ENCODE results near the gene RBM10.

Gene RBM10

GRCh38 chrX:47170861-47171692 lies 26.1 kb downstream of the RBM10 start:
- Histone ChIP-seq H3K27me3 (ENCODE audit: control insufficient read depth, insufficient read depth, low read length) (peaks cover 6% of the 10 kb centered on the region), H3K4me1 (ENCODE audit: control insufficient read depth, insufficient read depth, low read length) (no peaks in the 10 kb centered on the region), H3K9me3 (replicated peaks; ENCODE audit: low read length) (no peaks in the 10 kb centered on the region), H3K4me3 (ENCODE audit: low read length) (no peak overlapping the region), H3K9ac (ENCODE audit: low read depth, low read length) (no peak overlapping the region), H3K36me3 (ENCODE audit: insufficient read depth, low read length) (peaks cover 26% of the 10 kb centered on the region), H3K4me2 (ENCODE audit: low read length) (no peak overlapping the region)

DNA sequence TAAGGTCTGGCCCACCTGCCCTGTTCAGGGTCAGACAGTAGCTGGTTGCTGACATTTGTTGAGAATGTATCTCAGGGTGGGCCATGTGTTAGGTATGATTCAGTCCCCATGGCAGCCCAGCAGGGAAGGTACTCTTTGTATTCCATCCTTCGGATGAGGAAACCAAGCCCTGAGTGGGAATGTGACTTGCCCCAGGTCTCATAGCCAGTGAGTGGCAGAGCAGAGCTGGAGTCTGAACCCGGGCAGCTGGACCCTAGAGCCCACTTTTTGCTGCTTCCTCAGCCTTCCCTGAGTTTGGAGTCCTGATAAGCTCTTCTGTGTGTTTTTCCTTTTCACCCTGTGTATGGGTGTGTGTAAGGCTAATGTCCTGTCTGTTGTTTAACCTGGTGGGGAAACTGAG lies 27.0 kb downstream of the RBM10 start:
- Histone ChIP-seq H3K9me3 (replicated peaks; ENCODE audit: low read length) (no peaks in the 10 kb centered on the region), H3K4me1 (ENCODE audit: control insufficient read depth, insufficient read depth, low read length) (no peaks in the 10 kb centered on the region), H3K36me3 (ENCODE audit: insufficient read depth, low read length) (peaks cover 31% of the 10 kb centered on the region), H3K4me3 (ENCODE audit: low read length) (no peak overlapping the region), H3K27me3 (ENCODE audit: control insufficient read depth, insufficient read depth, low read length) (peaks cover 6% of the 10 kb centered on the region), H3K9ac (ENCODE audit: low read depth, low read length) (no peak overlapping the region), H3K4me2 (ENCODE audit: low read length) (no peak overlapping the region)

DNA sequence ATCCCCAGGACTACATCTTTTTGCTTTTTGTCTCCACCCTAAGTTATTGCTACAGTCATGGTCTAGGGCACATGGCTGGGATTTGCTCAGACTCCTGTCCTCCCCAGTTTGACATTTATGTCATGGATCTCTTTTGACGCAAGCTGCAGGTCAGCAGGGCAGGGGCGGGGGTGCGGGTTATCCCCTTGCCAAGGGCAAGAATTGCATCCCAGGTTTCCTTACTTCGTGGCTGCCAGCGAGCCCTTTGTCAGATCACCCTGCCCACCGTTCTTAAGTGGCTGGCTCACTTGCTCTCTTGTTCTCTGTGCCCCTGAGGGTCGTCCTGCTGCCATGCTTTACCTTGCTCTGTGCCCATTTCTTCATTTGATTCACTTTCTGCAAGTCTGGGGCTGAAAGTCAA lies 27.5 kb downstream of the RBM10 start:
- Histone ChIP-seq H3K27me3 (ENCODE audit: control insufficient read depth, insufficient read depth, low read length) (peaks cover 6% of the 10 kb centered on the region), H3K4me2 (ENCODE audit: low read length) (no peak overlapping the region), H3K9me3 (replicated peaks; ENCODE audit: low read length) (no peaks in the 10 kb centered on the region), H3K36me3 (ENCODE audit: insufficient read depth, low read length) (peaks cover 31% of the 10 kb centered on the region), H3K4me1 (ENCODE audit: control insufficient read depth, insufficient read depth, low read length) (no peaks in the 10 kb centered on the region), H3K9ac (ENCODE audit: low read depth, low read length) (no peak overlapping the region), H3K4me3 (ENCODE audit: low read length) (no peak overlapping the region)

DNA sequence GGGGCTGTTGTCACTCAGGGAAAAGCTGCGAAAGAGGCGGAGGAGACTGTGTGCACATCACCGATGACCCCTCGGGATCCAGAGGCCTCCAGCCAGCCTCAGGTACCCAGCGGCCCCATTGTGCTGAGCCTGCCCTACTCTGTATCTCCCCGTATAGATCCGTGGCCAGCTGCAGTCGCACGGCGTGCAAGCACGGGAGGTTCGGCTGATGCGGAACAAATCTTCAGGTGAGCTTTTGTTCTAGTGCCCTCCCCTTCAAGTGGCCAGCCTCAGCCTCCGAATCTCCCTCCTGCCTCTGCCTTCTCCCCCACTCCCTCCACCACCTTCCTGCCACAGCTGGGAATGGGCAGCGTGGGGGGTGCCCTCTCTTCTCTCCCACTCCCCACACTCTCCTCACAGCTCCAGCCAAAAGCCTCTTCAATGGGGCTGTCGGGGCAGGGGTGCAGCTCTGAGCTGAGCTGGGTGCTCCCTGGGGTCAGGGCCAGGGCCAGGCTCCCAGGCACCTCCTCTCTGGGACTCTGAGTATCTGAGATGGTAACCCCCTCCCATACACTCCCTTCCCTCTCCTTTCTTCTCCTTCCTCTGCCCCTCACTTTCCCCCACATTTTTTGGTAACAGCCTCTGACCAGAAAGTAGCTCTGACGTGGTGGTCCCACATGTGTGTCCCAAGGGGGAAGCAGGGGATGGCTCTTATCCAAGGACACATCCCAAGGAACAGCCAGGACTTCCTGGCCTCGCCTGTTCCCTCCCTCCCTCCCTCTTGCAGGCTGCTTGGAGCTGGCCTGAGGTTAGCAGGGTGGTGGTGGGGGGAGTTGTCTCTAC lies 28.2 kb downstream of the RBM10 start:
- no peaks in the 10 kb centered on the region for H3K9me3 ChIP-seq (replicated peaks; ENCODE audit: low read length)
- H3K4me2 ChIP-seq (ENCODE audit: low read length): no peak overlapping the region
- H3K27me3 ChIP-seq (ENCODE audit: control insufficient read depth, insufficient read depth, low read length): peaks cover 6% of the 10 kb centered on the region
- no peaks in the 10 kb centered on the region for H3K4me1 ChIP-seq (ENCODE audit: control insufficient read depth, insufficient read depth, low read length)
- no peak overlapping the region for H3K9ac ChIP-seq (ENCODE audit: low read depth, low read length)
- H3K4me3 ChIP-seq (ENCODE audit: low read length): no peak overlapping the region
- peaks cover 37% of the 10 kb centered on the region for H3K36me3 ChIP-seq (ENCODE audit: insufficient read depth, low read length)

- Histone ChIP-seq H3K9ac (ENCODE audit: low read depth, low read length) (no peak overlapping the region), H3K9me3 (replicated peaks; ENCODE audit: low read length) (no peaks in the 10 kb centered on the region), H3K27me3 (ENCODE audit: control insufficient read depth, insufficient read depth, low read length) (peaks cover 6% of the 10 kb centered on the region), H3K4me2 (ENCODE audit: low read length) (no peak overlapping the region), H3K4me3 (ENCODE audit: low read length) (no peak overlapping the region), H3K36me3 (ENCODE audit: insufficient read depth, low read length) (peaks cover 34% of the 10 kb centered on the region), H3K4me1 (ENCODE audit: control insufficient read depth, insufficient read depth, low read length) (peaks cover 8% of the 10 kb centered on the region)
Observed at GRCh38 chrX:47174376-47174775, 29.4 kb downstream of the RBM10 start.

DNA sequence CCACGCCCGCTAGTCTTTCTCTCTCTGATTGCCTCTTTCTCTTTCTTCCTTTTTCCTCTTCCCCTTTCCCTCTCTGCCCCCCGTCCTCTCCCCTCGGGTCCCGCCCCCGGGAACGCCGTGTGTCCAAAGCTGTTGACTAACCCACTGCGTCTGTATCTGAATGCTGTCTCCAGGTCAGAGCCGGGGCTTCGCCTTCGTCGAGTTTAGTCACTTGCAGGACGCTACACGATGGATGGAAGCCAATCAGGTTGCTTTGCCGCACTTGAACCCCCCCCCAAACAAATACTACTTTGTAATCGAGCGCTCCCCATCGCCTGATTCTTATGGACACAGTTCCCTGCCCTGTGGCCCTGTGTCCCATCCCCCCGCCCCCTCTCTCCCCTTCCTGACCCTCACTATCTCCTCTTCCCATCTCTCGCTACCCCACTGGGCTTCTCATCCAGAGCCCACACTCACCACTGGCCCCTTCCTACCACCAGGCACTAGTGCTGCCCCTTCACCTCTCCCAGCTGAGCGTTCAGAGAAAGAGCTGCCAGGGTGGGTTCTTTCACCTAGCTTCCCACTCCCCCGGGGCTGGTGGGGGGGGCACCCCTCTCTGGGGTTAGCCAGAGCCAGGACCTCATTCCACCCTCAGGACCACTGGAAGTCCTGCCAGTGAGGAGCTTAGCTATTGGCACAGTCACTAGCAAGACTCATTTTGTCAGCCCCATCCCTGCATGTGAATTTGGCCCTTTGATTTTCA lies 30.0 kb downstream of the RBM10 start:
- no peaks in the 10 kb centered on the region for H3K9me3 ChIP-seq (replicated peaks; ENCODE audit: low read length)
- peaks cover 37% of the 10 kb centered on the region for H3K36me3 ChIP-seq (ENCODE audit: insufficient read depth, low read length)
- H3K27me3 ChIP-seq (ENCODE audit: control insufficient read depth, insufficient read depth, low read length): peaks cover 6% of the 10 kb centered on the region
- no peak overlapping the region for H3K4me3 ChIP-seq (ENCODE audit: low read length)
- no peak overlapping the region for H3K9ac ChIP-seq (ENCODE audit: low read depth, low read length)
- H3K4me2 ChIP-seq (ENCODE audit: low read length): no peak overlapping the region
- H3K4me1 ChIP-seq (ENCODE audit: control insufficient read depth, insufficient read depth, low read length): peaks cover 12% of the 10 kb centered on the region

GRCh38 chrX:47175588-47175980 lies 30.6 kb downstream of the RBM10 start:
- Histone ChIP-seq H3K4me3 (ENCODE audit: low read length) (no peak overlapping the region), H3K27me3 (ENCODE audit: control insufficient read depth, insufficient read depth, low read length) (peaks cover 9% of the 10 kb centered on the region), H3K4me1 (ENCODE audit: control insufficient read depth, insufficient read depth, low read length) (peaks cover 12% of the 10 kb centered on the region), H3K9ac (ENCODE audit: low read depth, low read length) (no peak overlapping the region), H3K36me3 (ENCODE audit: insufficient read depth, low read length) (peaks cover 37% of the 10 kb centered on the region), H3K9me3 (replicated peaks; ENCODE audit: low read length) (no peaks in the 10 kb centered on the region), H3K4me2 (ENCODE audit: low read length) (no peak overlapping the region)

DNA sequence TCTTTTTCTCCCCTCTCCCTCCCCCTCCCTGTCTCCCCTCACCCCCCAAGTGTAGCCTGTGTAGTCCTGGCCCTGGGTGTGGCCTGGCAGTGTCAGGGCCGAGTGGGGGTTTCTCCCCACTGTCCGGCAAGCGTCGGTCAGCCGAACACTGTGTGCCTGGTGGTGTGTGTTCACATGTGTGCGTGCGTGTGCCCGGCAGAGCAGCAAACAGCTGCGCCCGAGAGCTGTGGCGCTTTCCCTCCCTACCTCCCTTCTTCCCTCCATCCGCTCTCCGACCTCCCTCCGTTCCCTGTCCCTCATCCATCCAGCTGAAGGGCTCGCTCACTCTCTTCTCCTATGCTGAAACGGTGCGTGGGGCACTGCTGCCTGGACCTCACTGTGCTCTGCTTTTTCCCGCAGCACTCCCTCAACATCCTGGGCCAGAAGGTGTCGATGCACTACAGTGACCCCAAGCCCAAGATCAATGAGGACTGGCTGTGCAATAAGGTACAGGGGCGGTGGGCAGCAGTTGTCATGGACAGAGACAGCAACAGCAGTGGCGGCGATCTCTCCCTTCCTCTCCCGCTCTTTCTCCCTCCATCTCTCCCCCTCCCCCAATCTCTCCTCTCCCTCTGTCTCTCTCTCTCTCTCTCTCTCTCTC lies 31.2 kb downstream of the RBM10 start:
- peaks cover 9% of the 10 kb centered on the region for H3K27me3 ChIP-seq (ENCODE audit: control insufficient read depth, insufficient read depth, low read length)
- H3K4me2 ChIP-seq (ENCODE audit: low read length): no peak overlapping the region
- no peaks in the 10 kb centered on the region for H3K9me3 ChIP-seq (replicated peaks; ENCODE audit: low read length)
- peaks cover 36% of the 10 kb centered on the region for H3K36me3 ChIP-seq (ENCODE audit: insufficient read depth, low read length)
- H3K9ac ChIP-seq (ENCODE audit: low read depth, low read length): no peak overlapping the region
- peaks cover 12% of the 10 kb centered on the region for H3K4me1 ChIP-seq (ENCODE audit: control insufficient read depth, insufficient read depth, low read length)
- no peak overlapping the region for H3K4me3 ChIP-seq (ENCODE audit: low read length)

GRCh38 chrX:47177079-47177478 lies 32.1 kb downstream of the RBM10 start:
- Histone ChIP-seq H3K27me3 (ENCODE audit: control insufficient read depth, insufficient read depth, low read length) (peaks cover 13% of the 10 kb centered on the region), H3K9me3 (replicated peaks; ENCODE audit: low read length) (no peaks in the 10 kb centered on the region), H3K9ac (ENCODE audit: low read depth, low read length) (no peak overlapping the region), H3K36me3 (ENCODE audit: insufficient read depth, low read length) (peaks cover 31% of the 10 kb centered on the region), H3K4me1 (ENCODE audit: control insufficient read depth, insufficient read depth, low read length) (peaks cover 12% of the 10 kb centered on the region), H3K4me2 (ENCODE audit: low read length) (no peak overlapping the region), H3K4me3 (ENCODE audit: low read length) (no peak overlapping the region)

DNA sequence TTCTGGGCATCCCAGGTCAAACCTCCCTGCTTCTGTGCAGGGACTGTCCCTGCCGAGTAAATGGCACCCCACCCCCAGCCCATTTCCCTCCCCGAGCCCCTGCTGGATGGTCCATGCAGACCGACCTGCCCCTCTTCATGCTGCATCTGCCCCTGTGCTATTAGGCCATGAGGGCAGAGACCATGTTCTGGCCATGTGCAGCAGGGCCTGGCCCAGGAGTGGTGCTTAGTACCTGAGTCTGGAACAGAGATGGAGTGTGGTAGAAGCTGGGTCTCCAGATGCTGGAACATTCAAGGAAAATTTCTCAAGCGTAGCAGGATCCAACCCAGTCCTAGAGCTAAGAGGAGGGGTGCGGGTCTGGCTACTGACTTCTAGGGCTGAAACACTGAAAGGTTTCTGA lies 33.3 kb downstream of the RBM10 start:
- Histone ChIP-seq H3K27me3 (ENCODE audit: control insufficient read depth, insufficient read depth, low read length) (peaks cover 9% of the 10 kb centered on the region), H3K4me1 (ENCODE audit: control insufficient read depth, insufficient read depth, low read length) (peaks cover 12% of the 10 kb centered on the region), H3K9ac (ENCODE audit: low read depth, low read length) (no peak overlapping the region), H3K36me3 (ENCODE audit: insufficient read depth, low read length) (peaks cover 24% of the 10 kb centered on the region), H3K4me2 (ENCODE audit: low read length) (no peak overlapping the region), H3K9me3 (replicated peaks; ENCODE audit: low read length) (no peaks in the 10 kb centered on the region), H3K4me3 (ENCODE audit: low read length) (no peak overlapping the region)
